ENCODE data around the gene NCOR1. TPM values are rescaled to one million over a fixed set of nuclear protein-coding genes. Genes with fewer than 3 reads are reported as not detected.

The NCOR1 gene
- total and polyA plus RNA-seq, 2 of the 8 experiments (the other 6 are each of a cell fraction or from before 2014, with no cell fraction given) = 65.4 to 142 TPM

DNA sequence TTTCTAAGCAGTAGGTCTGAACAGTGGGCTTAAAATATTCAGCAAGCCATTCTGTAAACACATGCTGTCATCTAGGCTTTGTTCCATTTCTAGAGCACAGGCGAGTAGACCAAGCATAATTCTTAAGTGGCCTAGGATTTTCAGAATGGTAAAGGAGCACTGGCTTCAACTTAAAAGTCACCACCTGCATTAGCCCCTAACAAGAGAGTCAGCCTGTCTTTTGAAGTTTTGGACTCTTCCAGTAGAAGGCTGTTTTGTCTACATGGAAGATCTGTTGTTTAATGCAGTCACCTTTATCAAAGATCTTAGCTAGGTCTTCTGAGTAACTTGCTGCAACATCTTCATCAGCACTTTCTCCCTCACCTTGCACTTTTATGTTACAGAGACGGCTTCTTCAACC, 179.1 kb downstream of the NCOR1 start:
- H3K23me2 ChIP-seq (ENCODE audit: low read depth, low read length) = no peaks in the 10 kb centered on the region
- no peak overlapping the region for H2BK5ac ChIP-seq (ENCODE audit: low read depth, low read length)
- no peak overlapping the region for H2BK20ac ChIP-seq (ENCODE audit: low read length)
- H3K56ac ChIP-seq (replicated peaks; ENCODE audit: insufficient read length, low read depth, low read length) = no peak overlapping the region
- no peak overlapping the region for H2AFZ ChIP-seq (ENCODE audit: low read length)
- no peaks in the 10 kb centered on the region for H3K79me1 ChIP-seq (ENCODE audit: low read depth, low read length)
- 89% methylated on average over 2 of the region's 2 CpGs; no CpG with 5 or more reads in 1 of the 2 experiments for WGBS, 2 experiments (ENCODE audit: extremely low coverage in 1 of 2, insufficient coverage in 1 of 2, insufficient read length in 1 of 2, insufficient replicate concordance in 2 of 2, low coverage in 1 of 2, low lambda C conversion rate in 2 of 2, missing lambda C conversion rate in 1 of 2)
- H2BK12ac ChIP-seq (ENCODE audit: low read depth, low read length) = no peak overlapping the region
- H3K4me2 ChIP-seq (ENCODE audit: insufficient read depth in 1 of 2, low read depth in 2 of 2, low read length in 2 of 2) = no peak overlapping the region
- no peak overlapping the region for H3K9ac ChIP-seq (replicated peaks in 1 of 4; ENCODE audit: extremely low read depth in 1 of 4, low read depth in 3 of 4, low read length in 3 of 4)
- no peak overlapping the region for H2BK15ac ChIP-seq (ENCODE audit: low read length)
- no peak overlapping the region for H3K4me3 ChIP-seq (ENCODE audit: extremely low read depth in 1 of 4, insufficient read depth in 2 of 4, low read depth in 3 of 4, low read length in 4 of 4)
- ChIA-PET POLR2A (ENCODE audit: partially characterized antibody) (interaction anchor here (1.0 to 1.6 kb wide), 3 partner anchors 9 to 31 kb away, joined by 3 to 6 read pairs (median 5); no protein-coding TSS in a partner anchor), CTCF (ENCODE audit: partially characterized antibody) (no interaction called here)
- H4K5ac ChIP-seq (ENCODE audit: insufficient read length, low read depth, low read length) = no peak overlapping the region
- no peak overlapping the region for H4K91ac ChIP-seq (replicated peaks; ENCODE audit: insufficient read length, low read length)
- H3K18ac ChIP-seq (ENCODE audit: extremely low read depth, low read length) = no peak overlapping the region
- H4K20me1 ChIP-seq (replicated peaks in 1 of 2; ENCODE audit: control insufficient read depth in 1 of 2, insufficient read depth in 2 of 2, low read length in 2 of 2) = peaks cover 0 to 2% of the 10 kb centered on the region in 2 experiments
- no peak overlapping the region for H3K23ac ChIP-seq (ENCODE audit: insufficient read length)
- no peak overlapping the region for H2AK5ac ChIP-seq (ENCODE audit: low read depth, low read length)
- H3K4me1 ChIP-seq (replicated peaks in 1 of 4; ENCODE audit: control insufficient read depth in 3 of 4, insufficient read depth in 4 of 4, low read length in 3 of 4) = no peaks in the 10 kb centered on the region
- H2BK120ac ChIP-seq (replicated peaks; ENCODE audit: low read depth, low read length) = no peak overlapping the region
- DNase-seq (ENCODE audit: low read depth in 1 of 2, low spot score in 2 of 2) (no peak), FAIRE-seq (no peak)
- H3K27me3 ChIP-seq (replicated peaks in 1 of 4; ENCODE audit: control insufficient read depth in 3 of 4, extremely low read depth in 1 of 4, insufficient read depth in 3 of 4, low read length in 3 of 4) = no peaks in the 10 kb centered on the region
- no peak overlapping the region for H4K8ac ChIP-seq (ENCODE audit: extremely low read depth, insufficient read depth, low read length)
- no peaks in the 10 kb centered on the region for H3K9me3 ChIP-seq (ENCODE audit: insufficient read depth in 2 of 2, low read depth in 1 of 2, low read length in 1 of 2)
- no peak overlapping the region for H3K14ac ChIP-seq (ENCODE audit: insufficient read length)
- H3K27ac ChIP-seq (ENCODE audit: low read depth, low read length) = no peak overlapping the region
- H3K79me2 ChIP-seq (ENCODE audit: control insufficient read depth in 1 of 2, insufficient read depth in 2 of 2, low read length in 2 of 2) = no peaks in the 10 kb centered on the region
- no peak overlapping the region for H3K4ac ChIP-seq (replicated peaks; ENCODE audit: insufficient read length, low read depth, low read length)
- peaks cover 13 to 78% (median 48%) of the 10 kb centered on the region in 4 experiments for H3K36me3 ChIP-seq (ENCODE audit: control insufficient read depth in 2 of 4, insufficient read depth in 4 of 4, low read length in 3 of 4)
- TF ChIP-seq SUZ12 (IDR thresholded peaks at IDR 0.05; ENCODE audit: low read length) (no peak), CREB1 (IDR thresholded peaks at IDR 0.05) (no peak), FOSL1 (IDR thresholded peaks at IDR 0.05; ENCODE audit: insufficient read depth, low read depth, low read length) (no peak), NRF1 (IDR thresholded peaks at IDR 0.05; ENCODE audit: low read depth, low read length) (no peak), TBP (IDR thresholded peaks at IDR 0.05; ENCODE audit: low read depth, low read length) (no peak), POLR2AphosphoS5 (IDR thresholded peaks at IDR 0.05; ENCODE audit: low read depth, low read length) (no peak), RBBP5 (IDR thresholded peaks at IDR 0.05; ENCODE audit: borderline replicate concordance, low read depth, low read length) (no peak)
- TF ChIP-seq, protein P1, sequence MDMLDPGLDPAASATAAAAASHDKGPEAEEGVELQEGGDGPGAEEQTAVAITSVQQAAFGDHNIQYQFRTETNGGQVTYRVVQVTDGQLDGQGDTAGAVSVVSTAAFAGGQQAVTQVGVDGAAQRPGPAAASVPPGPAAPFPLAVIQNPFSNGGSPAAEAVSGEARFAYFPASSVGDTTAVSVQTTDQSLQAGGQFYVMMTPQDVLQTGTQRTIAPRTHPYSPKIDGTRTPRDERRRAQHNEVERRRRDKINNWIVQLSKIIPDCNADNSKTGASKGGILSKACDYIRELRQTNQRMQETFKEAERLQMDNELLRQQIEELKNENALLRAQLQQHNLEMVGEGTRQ (IDR thresholded peaks at IDR 0.05; ENCODE audit: low read length) = no peak
- TF ChIP-seq, protein P2, sequence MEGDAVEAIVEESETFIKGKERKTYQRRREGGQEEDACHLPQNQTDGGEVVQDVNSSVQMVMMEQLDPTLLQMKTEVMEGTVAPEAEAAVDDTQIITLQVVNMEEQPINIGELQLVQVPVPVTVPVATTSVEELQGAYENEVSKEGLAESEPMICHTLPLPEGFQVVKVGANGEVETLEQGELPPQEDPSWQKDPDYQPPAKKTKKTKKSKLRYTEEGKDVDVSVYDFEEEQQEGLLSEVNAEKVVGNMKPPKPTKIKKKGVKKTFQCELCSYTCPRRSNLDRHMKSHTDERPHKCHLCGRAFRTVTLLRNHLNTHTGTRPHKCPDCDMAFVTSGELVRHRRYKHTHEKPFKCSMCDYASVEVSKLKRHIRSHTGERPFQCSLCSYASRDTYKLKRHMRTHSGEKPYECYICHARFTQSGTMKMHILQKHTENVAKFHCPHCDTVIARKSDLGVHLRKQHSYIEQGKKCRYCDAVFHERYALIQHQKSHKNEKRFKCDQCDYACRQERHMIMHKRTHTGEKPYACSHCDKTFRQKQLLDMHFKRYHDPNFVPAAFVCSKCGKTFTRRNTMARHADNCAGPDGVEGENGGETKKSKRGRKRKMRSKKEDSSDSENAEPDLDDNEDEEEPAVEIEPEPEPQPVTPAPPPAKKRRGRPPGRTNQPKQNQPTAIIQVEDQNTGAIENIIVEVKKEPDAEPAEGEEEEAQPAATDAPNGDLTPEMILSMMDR (IDR thresholded peaks at IDR 0.05; ENCODE audit: control extremely low read depth in 1 of 3, insufficient read depth in 1 of 3, low read depth in 1 of 3, low read length in 3 of 3) = no peak
- TF ChIP-seq, protein P3, sequence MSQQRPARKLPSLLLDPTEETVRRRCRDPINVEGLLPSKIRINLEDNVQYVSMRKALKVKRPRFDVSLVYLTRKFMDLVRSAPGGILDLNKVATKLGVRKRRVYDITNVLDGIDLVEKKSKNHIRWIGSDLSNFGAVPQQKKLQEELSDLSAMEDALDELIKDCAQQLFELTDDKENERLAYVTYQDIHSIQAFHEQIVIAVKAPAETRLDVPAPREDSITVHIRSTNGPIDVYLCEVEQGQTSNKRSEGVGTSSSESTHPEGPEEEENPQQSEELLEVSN (IDR thresholded peaks at IDR 0.05) = no peak
